ENCODE measurements around the gene NFKBIZ.
A peak's percentile ranks its signal among the peaks of the same experiment; 100 is the strongest.

Gene NFKBIZ

GRCh38 chr3:101848754-101849713, at the start of gene NFKBIZ:
Gene NFKBIZ, plus strand, starts transcription at chr3:101849514. Its CDS starts 115 bp downstream, at chr3:101849629.
- DNase-seq, result peak; percentile 98

GRCh38 chr3:101801174-101801573, 48.1 kb upstream of the NFKBIZ start:
- no peak for DNase-seq

- no peak for DNase-seq
These were observed 47.1 kb upstream of the NFKBIZ start for GRCh38 chr3:101802179-101802578.

GRCh38 chr3:101803173-101803782, 46.0 kb upstream of the NFKBIZ start:
- no peak for DNase-seq

GRCh38 chr3:101803939-101804338, 45.4 kb upstream of the NFKBIZ start:
- DNase-seq, result no peak

- DNase-seq, result no peak
These were observed 42.8 kb upstream of the NFKBIZ start for GRCh38 chr3:101806491-101806890.

GRCh38 chr3:101807888-101808287, 41.4 kb upstream of the NFKBIZ start:
- no peak for DNase-seq

GRCh38 chr3:101809178-101810021, 39.9 kb upstream of the NFKBIZ start:
- no peak for DNase-seq

GRCh38 chr3:101810022-101810418, 39.3 kb upstream of the NFKBIZ start:
- DNase-seq, result no peak

- no peak for DNase-seq
These were observed 37.4 kb upstream of the NFKBIZ start for GRCh38 chr3:101811875-101812274.

GRCh38 chr3:101812895-101813294, 36.4 kb upstream of the NFKBIZ start:
- DNase-seq, result no peak

GRCh38 chr3:101813817-101814440, 35.4 kb upstream of the NFKBIZ start:
- no peak for DNase-seq

- DNase-seq, result no peak
These were observed 34.5 kb upstream of the NFKBIZ start for GRCh38 chr3:101814835-101815234.

GRCh38 chr3:101816215-101817149, 32.8 kb upstream of the NFKBIZ start:
- no peak for DNase-seq

GRCh38 chr3:101817992-101818391, 31.3 kb upstream of the NFKBIZ start:
- DNase-seq, result no peak

GRCh38 chr3:101819649-101820206, 29.6 kb upstream of the NFKBIZ start:
- no peak for DNase-seq

GRCh38 chr3:101821503-101821902, 27.8 kb upstream of the NFKBIZ start:
- DNase-seq, result no peak

GRCh38 chr3:101823525-101823924, 25.8 kb upstream of the NFKBIZ start:
- DNase-seq, result no peak

GRCh38 chr3:101824702-101825101, 24.6 kb upstream of the NFKBIZ start:
- no peak for DNase-seq

GRCh38 chr3:101825904-101826445, 23.3 kb upstream of the NFKBIZ start:
- no peak for DNase-seq
